ENCODE measurements around the gene USP7.

DNA sequence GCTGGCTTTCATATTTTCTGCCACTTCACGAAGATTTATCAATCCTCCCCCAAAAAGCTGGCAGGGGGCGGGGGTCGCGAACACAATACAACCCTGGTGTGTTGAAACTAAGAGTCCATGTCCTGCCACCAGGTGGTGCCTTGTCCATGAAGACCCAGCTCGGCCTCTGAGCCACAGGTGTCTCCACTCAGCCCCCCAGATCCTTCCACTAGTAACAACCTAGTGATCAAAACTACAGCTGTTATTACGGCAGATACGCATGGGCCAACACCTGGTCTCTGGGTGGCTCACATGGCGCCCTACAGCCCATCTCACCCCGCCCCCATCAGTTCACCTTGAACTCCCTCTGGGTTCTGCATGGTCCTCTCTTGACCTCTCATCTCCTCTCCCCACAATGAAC, 27.7 kb downstream of the USP7 start:
- TF ChIP-seq POLR2A (IDR thresholded peaks at IDR 0.05) (no peak), POLR2AphosphoS5 (IDR thresholded peaks at IDR 0.05) (no peak), CTCF (IDR thresholded peaks at IDR 0.05) (no peak)

Data from prostate gland (tissue), 2 donors.